CD14-positive monocyte (primary cell): ENCODE results near the gene CA5A. TPM values are rescaled to one million over a fixed set of nuclear protein-coding genes. Genes with fewer than 3 reads are reported as not detected.
A peak's percentile ranks its signal among the peaks of the same experiment; 100 is the strongest.
"Not testable (repeated sequence)": the region's sequence is repeated elsewhere in the genome, so short reads cannot be mapped to it uniquely, and the experiment has no call there.

Source experiments
- DNase-seq, 3 donors: peaks; one replicate each; pipeline ENCODE4 v3.0.0-alpha.2; 2011 to 2022
- H2AFZ ChIP-seq: 2 replicates; pipeline ENCODE4 v1.6.0; 2012; ENCODE audit warnings: mild to moderate bottlenecking, low read depth, low read length, inconsistent platforms; ENCODE audit not compliant: insufficient read depth, poor library complexity, severe bottlenecking
- H3K27ac ChIP-seq, 2 donors: 1 replicate in 1 of 2; 2 replicates in 1 of 2; pipeline ENCODE4 v1.5.1; 2012 to 2013; ENCODE audit warnings: low read length in 2 of 2, control low read depth in 1 of 2, inconsistent platforms in 1 of 2, low read depth in 1 of 2, mild to moderate bottlenecking in 1 of 2
- H3K27me3 ChIP-seq, 2 donors: one replicate each; pipeline versions ENCODE4 v1.6.0 to v1.6.1; 2011 to 2013; ENCODE audit warnings: low read length in 2 of 2; ENCODE audit not compliant: control insufficient read depth in 2 of 2, insufficient read depth in 2 of 2
- H3K36me3 ChIP-seq, 2 donors: replicated peaks in 1 of 2; 1 replicate in 1 of 2; 2 replicates in 1 of 2; pipeline versions ENCODE4 v1.5.1 to v1.6.1; 2012 to 2013; ENCODE audit warnings: low read length in 2 of 2, control low read depth in 1 of 2, inconsistent platforms in 1 of 2, mild to moderate bottlenecking in 1 of 2; ENCODE audit not compliant: insufficient read depth in 2 of 2, control insufficient read depth in 1 of 2
- H3K4me1 ChIP-seq, 2 donors: 1 replicate in 1 of 2; 2 replicates in 1 of 2; pipeline versions ENCODE4 v1.5.1 to v1.6.1; 2012 to 2013; ENCODE audit warnings: low read length in 2 of 2, control low read depth in 1 of 2, inconsistent platforms in 1 of 2, mild to moderate bottlenecking in 1 of 2, moderate library complexity in 1 of 2; ENCODE audit not compliant: insufficient read depth in 2 of 2, control insufficient read depth in 1 of 2
- H3K4me2 ChIP-seq: replicated peaks from 2 replicates; pipeline ENCODE3; 2012; ENCODE audit warnings: low read length, moderate library complexity, mild to moderate bottlenecking; ENCODE audit not compliant: poor library complexity, severe bottlenecking; ENCODE audit errors: extremely low read depth
- H3K4me3 ChIP-seq, 3 experiments: fragments of 200-600 bp in 1 of 3; sonication (generic) in 1 of 3; replicated peaks in 1 of 3; 1 replicate in 2 of 3; 2 replicates in 1 of 3; pipeline ENCODE4 v1.5.1; 2011 to 2013; ENCODE audit warnings: low read length in 3 of 3, mild to moderate bottlenecking in 3 of 3, control low read depth in 2 of 3, low read depth in 2 of 3, inconsistent platforms in 1 of 3, moderate library complexity in 1 of 3
- H3K79me2 ChIP-seq: 2 replicates; pipeline ENCODE4 v1.6.0; 2012; ENCODE audit warnings: mild to moderate bottlenecking, control low read depth, inconsistent platforms, low read length, moderate library complexity; ENCODE audit not compliant: insufficient read depth
- H3K9ac ChIP-seq: 2 replicates; pipeline ENCODE4 v1.6.0; 2017; ENCODE audit warnings: low read length, mild to moderate bottlenecking; ENCODE audit not compliant: insufficient read depth, poor library complexity, severe bottlenecking
- H3K9me3 ChIP-seq, 2 donors: replicated peaks in 1 of 2; 1 replicate in 1 of 2; 2 replicates in 1 of 2; pipeline versions ENCODE4 v1.5.1 to v1.6.1; 2012 to 2013; ENCODE audit warnings: low read length in 2 of 2, control low read depth in 1 of 2; ENCODE audit not compliant: control insufficient read depth in 1 of 2, insufficient read depth in 1 of 2
- H4K20me1 ChIP-seq: 2 replicates; pipeline ENCODE4 v1.6.0; 2012; ENCODE audit warnings: mild to moderate bottlenecking, low read length, control low read depth, moderate library complexity; ENCODE audit not compliant: insufficient read depth
- H3K27ac Mint-ChIP-seq, 7 donors: one replicate each; pipeline ENCODE4 v1.8.0; 2020; ENCODE audit warnings: mild to moderate bottlenecking in 7 of 7, mixed read lengths in 7 of 7, moderate library complexity in 6 of 7, inconsistent platforms in 2 of 7
- H3K27me3 Mint-ChIP-seq, 3 donors: one replicate each; pipeline ENCODE4 v1.8.0; 2021 to 2022; ENCODE audit warnings: low read depth in 3 of 3, mild to moderate bottlenecking in 3 of 3, mixed read lengths in 3 of 3, moderate library complexity in 3 of 3, inconsistent platforms in 1 of 3
- H3K36me3 Mint-ChIP-seq, 2 donors: one replicate each; pipeline ENCODE4 v1.8.0; 2020; ENCODE audit warnings: mixed read lengths in 2 of 2, inconsistent platforms in 1 of 2, mild to moderate bottlenecking in 1 of 2
- H3K4me1 Mint-ChIP-seq: one replicate; pipeline ENCODE4 v1.8.0; 2020; ENCODE audit warnings: mild to moderate bottlenecking, mixed read lengths
- H3K4me3 Mint-ChIP-seq, 2 donors: one replicate each; pipeline ENCODE4 v1.8.0; 2020; ENCODE audit warnings: mild to moderate bottlenecking in 2 of 2, mixed read lengths in 2 of 2, moderate library complexity in 1 of 2
- H3K9me3 Mint-ChIP-seq, 7 donors: one replicate each; pipeline ENCODE4 v1.8.0; 2020 to 2022; ENCODE audit warnings: mixed read lengths in 7 of 7, mild to moderate bottlenecking in 6 of 7, moderate library complexity in 6 of 7, inconsistent platforms in 2 of 7
- WGBS: methylation state at CpG from one replicate; pipeline ENCODE4 v1.1.5; 2013; ENCODE audit warnings: missing lambda C conversion rate; ENCODE audit not compliant: insufficient coverage; 5-methylcytosine and 5-hydroxymethylcytosine counted together
- intact Hi-C, 2 donors: fragments of 100-400 bp; cut with micrococcal nuclease; formaldehyde crosslinking; loops; one replicate each; pipeline versions ENCODE4 v1.15.0 to v1.15.1; 2023
- polyA plus RNA-seq, 3 donors: library from polyadenylated mRNA; depleted of rRNA in 1 of 3; unstranded in 2 of 3; stranded (reverse) in 1 of 3; fragments of 300-500 nt in 2 of 3; fragments of >200 nt in 1 of 3; fragmentation: Illumina TruSeq in 2 of 3; gene quantifications; 1 replicate in 2 of 3; 2 replicates in 1 of 3; pipeline ENCODE4 v1.2.3, GENCODE V29; 2012 to 2021
- TF ChIP-seq, protein P1 (sequence below): fragments of 200-600 bp; IDR thresholded peaks from one replicate; pipeline ENCODE4 v1.8.0; 2022; ENCODE audit warnings: antibody characterized with exemption, mild to moderate bottlenecking

CA5A gene
- polyA plus RNA-seq, 3 donors: not detected

DNA sequence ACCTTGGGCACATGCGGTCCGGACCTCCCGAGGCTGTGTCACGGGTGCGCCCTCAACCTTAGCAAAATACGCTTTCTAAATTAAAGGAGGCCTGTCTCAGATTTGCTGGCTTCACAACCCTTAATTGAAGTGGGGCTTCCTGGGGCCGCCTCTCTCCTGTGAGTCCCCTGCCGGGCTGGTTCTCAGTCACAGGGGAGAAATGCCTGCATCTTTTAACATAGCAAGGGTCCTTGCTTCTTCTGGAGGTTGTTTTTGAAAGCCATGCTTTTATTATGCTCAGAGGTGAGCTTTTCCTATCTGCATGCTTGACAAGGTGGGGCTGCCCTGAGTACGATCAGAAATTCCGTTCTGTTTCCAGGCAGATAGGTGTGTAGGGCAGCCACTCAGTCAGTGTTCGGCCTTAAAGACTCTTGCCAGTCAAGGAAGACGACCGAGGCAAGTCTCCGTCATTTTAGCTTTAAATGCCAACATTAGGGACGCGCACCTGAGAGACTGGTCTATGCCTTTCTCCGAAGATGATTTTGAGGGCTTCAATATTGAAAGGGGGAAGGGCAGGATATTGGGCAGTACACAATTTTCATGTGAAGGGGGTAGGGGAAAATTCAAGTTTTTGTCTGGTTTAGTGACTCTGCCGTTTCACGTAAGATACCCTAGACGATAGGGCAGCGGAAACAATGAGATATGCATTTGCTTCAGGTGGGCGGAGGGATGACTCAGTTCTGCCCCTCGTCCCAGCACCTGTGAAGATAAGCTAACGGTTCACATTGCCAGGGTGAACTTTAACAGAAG, 61.5 kb downstream of the CA5A start:
- Mint-ChIP-seq H3K9me3 (peaks cover 0 to 11% (median 7%) of the 10 kb centered on the region in 7 donors), H3K4me1 (peaks cover 17% of the 10 kb centered on the region), H3K36me3 (no peaks in the 10 kb centered on the region), H3K27me3 (peaks cover 0 to 8% (median 3%) of the 10 kb centered on the region in 3 donors), H3K27ac (peak overlapping the region in 1 of 7 donors; percentile 50), H3K4me3 (no peak overlapping the region)
- Histone ChIP-seq H3K27ac (no peak overlapping the region), H3K4me3 (no peak overlapping the region), H2AFZ (no peak overlapping the region), H3K27me3 (no peaks in the 10 kb centered on the region), H3K4me2 (no peak overlapping the region), H4K20me1 (no peaks in the 10 kb centered on the region), H3K4me1 (peaks cover 17 to 19% of the 10 kb centered on the region in 2 donors), H3K9ac (no peak overlapping the region), H3K79me2 (no peaks in the 10 kb centered on the region), H3K9me3 (no peaks in the 10 kb centered on the region), H3K36me3 (no peaks in the 10 kb centered on the region)
- WGBS: 57% methylated on average over 18 of the region's 24 CpGs
- no peak for DNase-seq
- intact Hi-C loops: loop anchor here in 1 of 2 donors (5.0 kb wide), 1 partner anchor 32 kb away; no protein-coding TSS in a partner anchor
- TF ChIP-seq, protein P1, sequence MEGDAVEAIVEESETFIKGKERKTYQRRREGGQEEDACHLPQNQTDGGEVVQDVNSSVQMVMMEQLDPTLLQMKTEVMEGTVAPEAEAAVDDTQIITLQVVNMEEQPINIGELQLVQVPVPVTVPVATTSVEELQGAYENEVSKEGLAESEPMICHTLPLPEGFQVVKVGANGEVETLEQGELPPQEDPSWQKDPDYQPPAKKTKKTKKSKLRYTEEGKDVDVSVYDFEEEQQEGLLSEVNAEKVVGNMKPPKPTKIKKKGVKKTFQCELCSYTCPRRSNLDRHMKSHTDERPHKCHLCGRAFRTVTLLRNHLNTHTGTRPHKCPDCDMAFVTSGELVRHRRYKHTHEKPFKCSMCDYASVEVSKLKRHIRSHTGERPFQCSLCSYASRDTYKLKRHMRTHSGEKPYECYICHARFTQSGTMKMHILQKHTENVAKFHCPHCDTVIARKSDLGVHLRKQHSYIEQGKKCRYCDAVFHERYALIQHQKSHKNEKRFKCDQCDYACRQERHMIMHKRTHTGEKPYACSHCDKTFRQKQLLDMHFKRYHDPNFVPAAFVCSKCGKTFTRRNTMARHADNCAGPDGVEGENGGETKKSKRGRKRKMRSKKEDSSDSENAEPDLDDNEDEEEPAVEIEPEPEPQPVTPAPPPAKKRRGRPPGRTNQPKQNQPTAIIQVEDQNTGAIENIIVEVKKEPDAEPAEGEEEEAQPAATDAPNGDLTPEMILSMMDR: no peak

- peak overlapping the region; percentile 42 for H3K9ac ChIP-seq
Measured at GRCh38 chr16:87870418-87871291, 65.7 kb downstream of the CA5A start.

DNA sequence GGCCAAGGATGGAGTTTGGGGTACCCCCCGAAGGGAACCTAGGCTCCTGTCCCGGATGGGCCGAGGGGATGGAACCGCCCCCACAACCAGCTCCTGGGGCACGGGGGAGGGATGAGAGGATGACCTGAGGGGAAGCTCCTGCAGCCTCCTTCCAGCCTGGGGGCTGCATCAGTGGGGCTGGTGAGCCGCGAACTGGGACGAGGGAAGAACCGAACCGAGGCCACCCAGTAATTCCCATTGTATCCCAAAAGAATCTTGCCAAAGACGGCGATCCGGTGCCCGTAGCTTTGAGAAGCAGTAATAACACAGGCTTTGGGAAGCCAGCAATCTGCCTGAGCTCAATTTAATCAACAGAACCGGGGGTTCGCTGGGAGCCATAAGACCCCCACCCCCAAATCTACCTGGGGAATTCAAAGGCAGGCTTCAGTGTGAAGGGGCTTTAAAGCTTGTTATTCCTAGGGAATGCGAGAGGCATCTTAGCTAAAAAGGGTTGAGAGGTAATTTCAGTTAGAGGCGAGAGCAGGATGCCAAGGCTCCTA, 66.4 kb downstream of the CA5A start:
- peaks cover 42% of the 10 kb centered on the region for H3K4me1 Mint-ChIP-seq
- H3K36me3 ChIP-seq, H2AFZ ChIP-seq, H3K27me3 ChIP-seq, H3K9ac ChIP-seq, H3K27ac ChIP-seq, H3K9me3 ChIP-seq, H3K79me2 ChIP-seq, H3K4me3 ChIP-seq, H3K27me3 Mint-ChIP-seq, DNase-seq, H3K36me3 Mint-ChIP-seq, H3K4me2 ChIP-seq, H3K9me3 Mint-ChIP-seq: not testable (repeated sequence)
- H3K4me3 Mint-ChIP-seq: peak overlapping the region in 1 of 2 donors; percentile 48
- H3K4me1 ChIP-seq: peaks cover 36 to 45% of the 10 kb centered on the region in 2 donors
- peaks cover 25% of the 10 kb centered on the region for H4K20me1 ChIP-seq
- intact Hi-C loops: loop anchor here (2.0 to 5.0 kb wide), 4 partner anchors 19 to 91 kb away; no protein-coding TSS in a partner anchor
- WGBS: 94% methylated on average over 11 of the region's 18 CpGs
- peak overlapping the region in 5 of 7 donors; percentile 15 to 68 (median 54) for H3K27ac Mint-ChIP-seq

More at GRCh38 chr16:87870418-87871291, 65.7 kb downstream of the CA5A start:
- intact Hi-C loops: loop anchor here (1.0 to 5.0 kb wide), 6 partner anchors 20 to 92 kb away; no protein-coding TSS in a partner anchor
- H3K79me2 ChIP-seq, H3K27me3 ChIP-seq, H3K9me3 Mint-ChIP-seq, H3K9me3 ChIP-seq, H3K36me3 ChIP-seq, H3K27me3 Mint-ChIP-seq, H3K36me3 Mint-ChIP-seq: not testable (repeated sequence)
- Mint-ChIP-seq H3K4me3 (peak overlapping the region; percentile 51), H3K27ac (peak overlapping the region; percentile 89 to 95 (median 93)), H3K4me1 (peaks cover 42% of the 10 kb centered on the region)
- DNase-seq: peak; percentile 65 to 84 (median 80)
- Histone ChIP-seq H2AFZ (peak overlapping the region; percentile 29), H3K4me2 (peak overlapping the region; percentile 29), H4K20me1 (peaks cover 18% of the 10 kb centered on the region), H3K27ac (peak overlapping the region; percentile 68 to 78), H3K4me3 (peak overlapping the region in 1 of 3 experiments; percentile 9), H3K4me1 (peaks cover 36 to 45% of the 10 kb centered on the region in 2 donors)
- 88% methylated on average over 10 of the region's 24 CpGs for WGBS
